HCT116 (cell line): Measurements from ENCODE around the gene ZNRF4. TPM values are rescaled to one million over a fixed set of nuclear protein-coding genes. Genes with fewer than 3 reads are reported as not detected.

Experiments
- ATAC-seq: fragments of 200-7000 bp; cut with Tn5 transposase; 2 replicates; pipeline ENCODE4 v1.9.1; 2020; ENCODE audit warnings: mild to moderate bottlenecking, moderate library complexity
- BruUV-seq: library from RNA; stranded (reverse); fragments of 400-500 nt; replicated peaks from 2 replicates; lab custom pipeline; 2021; lab: Mats Ljungman, UMichigan
- CTCF ChIA-PET: fragments of 300-600 bp; sonication (Branson Sonifier 250); formaldehyde crosslinking; loops from one replicate; lab custom pipeline; 2021; ENCODE audit warnings: antibody characterized with exemption; lab: Charles Lee
- POLR2A ChIA-PET: fragments of 300-600, 350-600 bp; sonication (Branson Sonifier 250); formaldehyde crosslinking; loops from one replicate; lab custom pipeline; 2021; ENCODE audit warnings: antibody characterized with exemption; lab: Charles Lee
- RAD21 ChIA-PET, 2 experiments: fragments of 300-600 bp; sonication (Branson Sonifier 250); formaldehyde crosslinking; loops; one replicate each; lab custom pipeline; 2023; ENCODE audit warnings: low total read pairs in 2 of 2; ENCODE audit not compliant: uncharacterized antibody in 2 of 2, unreplicated experiment in 2 of 2, low non-redundant PET in 1 of 2; lab: Charles Lee
- DNase-seq: peaks from one replicate; pipeline ENCODE4 v3.0.0-alpha.2; 2010; ENCODE audit warnings: low read depth, low spot score
- H2AFZ ChIP-seq: fragments of 200-600 bp; shearing (Covaris generic), sonication (generic); 2 replicates; pipeline ENCODE4 v1.6.1; 2017; ENCODE audit warnings: low read depth, mixed run types, mixed read lengths, antibody characterized with exemption, low read length; ENCODE audit not compliant: poor library complexity, severe bottlenecking
- H3K27ac ChIP-seq: 2 replicates; pipeline ENCODE4 v1.5.1; 2012; ENCODE audit warnings: low read depth, low read length
- H3K27me3 ChIP-seq: fragments of 200-600 bp; sonication (generic); 2 replicates; pipeline ENCODE4 v1.6.1; 2016; ENCODE audit warnings: mixed run types, low read length, mixed read lengths; ENCODE audit not compliant: insufficient read depth
- H3K36me3 ChIP-seq, 2 experiments: fragments of 200-500 bp in 1 of 2; fragments of 200-600 bp in 1 of 2; sonication (Bioruptor generic) in 1 of 2; sonication (generic) in 1 of 2; 2 replicates each; pipeline versions ENCODE4 v1.5.1 to v1.6.1; 2014 to 2016; ENCODE audit warnings: low read length in 2 of 2, inconsistent platforms in 1 of 2, mixed read lengths in 1 of 2, mixed run types in 1 of 2; ENCODE audit not compliant: insufficient read depth in 2 of 2, control insufficient read depth in 1 of 2
- H3K4me1 ChIP-seq, 2 experiments: fragments of 200-600 bp in 1 of 2; sonication (generic) in 1 of 2; 2 replicates each; pipeline versions ENCODE4 v1.5.1 to v1.6.1; 2012 to 2017; ENCODE audit warnings: low read length in 2 of 2, inconsistent platforms in 1 of 2, mild to moderate bottlenecking in 1 of 2, mixed read lengths in 1 of 2, mixed run types in 1 of 2, moderate library complexity in 1 of 2; ENCODE audit not compliant: insufficient read depth in 2 of 2, control insufficient read depth in 1 of 2
- H3K4me2 ChIP-seq: fragments of 200-600 bp; sonication (generic); 2 replicates; pipeline ENCODE4 v1.6.1; 2017; ENCODE audit warnings: mixed run types, low read length, mixed read lengths
- H3K4me3 ChIP-seq, 2 experiments: fragments of 200-600 bp in 1 of 2; sonication (generic) in 1 of 2; replicated peaks in 1 of 2; 2 replicates each; pipeline ENCODE4 v1.5.1; 2011 to 2016; ENCODE audit warnings: low read length in 2 of 2, control low read depth in 1 of 2, low read depth in 1 of 2, mild to moderate bottlenecking in 1 of 2, mixed read lengths in 1 of 2, mixed run types in 1 of 2
- H3K79me2 ChIP-seq: fragments of 200-600 bp; sonication (generic); 2 replicates; pipeline ENCODE4 v1.6.1; 2017; ENCODE audit warnings: mild to moderate bottlenecking, mixed run types, low read length, moderate library complexity, mixed read lengths; ENCODE audit not compliant: insufficient read depth
- H3K9ac ChIP-seq: fragments of 200-600 bp; sonication (generic); 2 replicates; pipeline ENCODE4 v1.6.1; 2016; ENCODE audit warnings: low read length, mixed read lengths
- H3K9me2 ChIP-seq: fragments of 200-600 bp; sonication (generic), shearing (Covaris generic); 2 replicates; pipeline ENCODE4 v1.6.1; 2017; ENCODE audit warnings: mixed run types, mild to moderate bottlenecking, moderate library complexity; ENCODE audit not compliant: insufficient read depth
- H3K9me3 ChIP-seq, 2 experiments: fragments of 200-500 bp in 1 of 2; fragments of 200-600 bp in 1 of 2; sonication (Bioruptor generic) in 1 of 2; sonication (generic) in 1 of 2; 2 replicates each; pipeline ENCODE4 v1.6.1; 2014 to 2017; ENCODE audit warnings: low read length in 2 of 2, mixed read lengths in 2 of 2, inconsistent platforms in 1 of 2, low read depth in 1 of 2, mild to moderate bottlenecking in 1 of 2, mixed run types in 1 of 2, moderate library complexity in 1 of 2; ENCODE audit not compliant: control insufficient read depth in 1 of 2, insufficient read depth in 1 of 2
- H4K20me1 ChIP-seq: fragments of 200-600 bp; sonication (generic), shearing (Covaris generic); 2 replicates; pipeline ENCODE4 v1.6.1; 2017; ENCODE audit warnings: mixed run types, mild to moderate bottlenecking, moderate library complexity; ENCODE audit not compliant: insufficient read depth
- CEBPB ChIP-seq: IDR thresholded peaks from 2 replicates; pipeline ENCODE4 v1.6.1; 2012; ENCODE audit warnings: low read depth
- ELF1 ChIP-seq: IDR thresholded peaks from 2 replicates; pipeline ENCODE4 v1.6.1; 2012; ENCODE audit warnings: low read depth, borderline replicate concordance
- EZH2phosphoT487 ChIP-seq: fragments of 200-600 bp; IDR thresholded peaks from 2 replicates; pipeline ENCODE4 v1.6.1; 2018; ENCODE audit warnings: antibody characterized with exemption, borderline replicate concordance
- FOSL1 ChIP-seq: IDR thresholded peaks from 2 replicates; pipeline ENCODE4 v1.6.1; 2012; ENCODE audit warnings: low read depth
- JUND ChIP-seq: IDR thresholded peaks from 2 replicates; pipeline ENCODE4 v1.6.1; 2012
- MAX ChIP-seq: IDR thresholded peaks from 2 replicates; pipeline ENCODE4 v1.6.1; 2012
- POLR2A ChIP-seq: IDR thresholded peaks from 2 replicates; pipeline ENCODE4 v1.7.0; 2011; ENCODE audit warnings: borderline replicate concordance; ENCODE audit not compliant: insufficient read depth, insufficient read length; ENCODE audit errors: extremely low read depth
- TCF7L2 ChIP-seq: IDR thresholded peaks from 2 replicates; pipeline ENCODE4 v1.7.0; 2011; ENCODE audit warnings: borderline replicate concordance, inconsistent platforms; ENCODE audit not compliant: insufficient read depth, insufficient read length; ENCODE audit errors: extremely low read depth
- YY1 ChIP-seq: IDR thresholded peaks from 2 replicates; pipeline ENCODE4 v1.6.1; 2011; ENCODE audit warnings: low read length, low read depth, moderate library complexity, mild to moderate bottlenecking; ENCODE audit not compliant: insufficient replicate concordance; ENCODE audit errors: extremely low read depth
- ZFX ChIP-seq: fragments of 450-650 bp; IDR thresholded peaks from 2 replicates; pipeline ENCODE4 v1.6.1; 2017
- intact Hi-C: fragments of 100-400 bp; cut with micrococcal nuclease; formaldehyde crosslinking; loops from 2 replicates; pipeline ENCODE4 v1.10.0; 2022
- total RNA-seq: library from RNA; stranded (reverse); gene quantifications from one replicate; pipeline ENCODE4 v1.2.1, GENCODE V29; 2021; ENCODE audit not compliant: unreplicated experiment
- TF ChIP-seq, protein P1 (sequence below): IDR thresholded peaks from 2 replicates; pipeline ENCODE4 v1.6.1; 2012
- TF ChIP-seq, protein P2 (sequence below), 3 experiments: fragments of 200-600 bp in 1 of 3; sonication (generic) in 1 of 3; IDR thresholded peaks in 2 of 3; conservative IDR thresholded peaks in 1 of 3; 2 replicates each; pipeline ENCODE4 v1.5.1; 2012 to 2017; ENCODE audit warnings: low read depth in 2 of 3, low read length in 2 of 3, antibody characterized with exemption in 1 of 3, borderline replicate concordance in 1 of 3, control low read depth in 1 of 3, mild to moderate bottlenecking in 1 of 3, mixed read lengths in 1 of 3, mixed run types in 1 of 3, moderate library complexity in 1 of 3; ENCODE audit not compliant: insufficient read depth in 1 of 3
- TF ChIP-seq, protein P3 (sequence below): IDR thresholded peaks from 2 replicates; pipeline ENCODE4 v1.6.1; 2011; ENCODE audit warnings: mild to moderate bottlenecking, low read length, moderate library complexity; ENCODE audit not compliant: insufficient replicate concordance; ENCODE audit errors: extremely low read depth
- TF ChIP-seq, protein P4 (sequence below): IDR thresholded peaks from 2 replicates; pipeline ENCODE4 v1.6.1; 2012; ENCODE audit warnings: low read depth

The ZNRF4 gene
- total RNA-seq, 1 experiment from 2014 or later, result not detected

DNA sequence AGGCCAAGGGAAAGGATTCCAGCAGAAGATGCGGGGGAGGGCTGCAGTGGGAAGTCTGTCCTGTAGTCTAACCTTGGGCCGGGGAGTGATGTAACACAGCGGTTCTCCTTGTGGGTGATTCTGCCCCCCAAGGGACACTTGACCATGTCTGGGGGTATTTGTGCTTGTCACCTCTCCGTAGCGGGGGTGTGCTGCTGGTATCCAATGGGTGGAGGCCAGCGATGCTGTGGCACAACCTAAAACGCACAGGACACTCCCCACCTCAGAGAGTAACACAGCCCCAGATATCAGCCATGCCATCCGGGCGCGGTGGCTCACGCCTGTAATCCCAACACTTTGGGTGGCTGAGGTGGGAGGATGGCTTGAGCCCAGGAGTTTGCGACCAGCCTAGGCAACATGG, 36.3 kb downstream of the ZNRF4 start:
- ChIA-PET POLR2A (no interaction called here), CTCF (no interaction called here), RAD21 (no interaction called here)
- TF ChIP-seq, protein P1, sequence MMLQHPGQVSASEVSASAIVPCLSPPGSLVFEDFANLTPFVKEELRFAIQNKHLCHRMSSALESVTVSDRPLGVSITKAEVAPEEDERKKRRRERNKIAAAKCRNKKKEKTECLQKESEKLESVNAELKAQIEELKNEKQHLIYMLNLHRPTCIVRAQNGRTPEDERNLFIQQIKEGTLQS, result no peak
- TF ChIP-seq CEBPB, result no peak
- TF ChIP-seq, protein P2, sequence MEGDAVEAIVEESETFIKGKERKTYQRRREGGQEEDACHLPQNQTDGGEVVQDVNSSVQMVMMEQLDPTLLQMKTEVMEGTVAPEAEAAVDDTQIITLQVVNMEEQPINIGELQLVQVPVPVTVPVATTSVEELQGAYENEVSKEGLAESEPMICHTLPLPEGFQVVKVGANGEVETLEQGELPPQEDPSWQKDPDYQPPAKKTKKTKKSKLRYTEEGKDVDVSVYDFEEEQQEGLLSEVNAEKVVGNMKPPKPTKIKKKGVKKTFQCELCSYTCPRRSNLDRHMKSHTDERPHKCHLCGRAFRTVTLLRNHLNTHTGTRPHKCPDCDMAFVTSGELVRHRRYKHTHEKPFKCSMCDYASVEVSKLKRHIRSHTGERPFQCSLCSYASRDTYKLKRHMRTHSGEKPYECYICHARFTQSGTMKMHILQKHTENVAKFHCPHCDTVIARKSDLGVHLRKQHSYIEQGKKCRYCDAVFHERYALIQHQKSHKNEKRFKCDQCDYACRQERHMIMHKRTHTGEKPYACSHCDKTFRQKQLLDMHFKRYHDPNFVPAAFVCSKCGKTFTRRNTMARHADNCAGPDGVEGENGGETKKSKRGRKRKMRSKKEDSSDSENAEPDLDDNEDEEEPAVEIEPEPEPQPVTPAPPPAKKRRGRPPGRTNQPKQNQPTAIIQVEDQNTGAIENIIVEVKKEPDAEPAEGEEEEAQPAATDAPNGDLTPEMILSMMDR (IDR thresholded peaks at IDR 0.05 in 2 of 3, conservative IDR thresholded peaks at IDR 0.05 in 1 of 3; ENCODE audit: borderline replicate concordance in 1 of 3, insufficient read depth in 1 of 3, low read depth in 2 of 3, low read length in 2 of 3), result no peak
- TF ChIP-seq FOSL1, result no peak
- no peak for TF ChIP-seq ELF1
- no peak for TF ChIP-seq ZFX
- no peak for TF ChIP-seq MAX
- TF ChIP-seq, protein P3, sequence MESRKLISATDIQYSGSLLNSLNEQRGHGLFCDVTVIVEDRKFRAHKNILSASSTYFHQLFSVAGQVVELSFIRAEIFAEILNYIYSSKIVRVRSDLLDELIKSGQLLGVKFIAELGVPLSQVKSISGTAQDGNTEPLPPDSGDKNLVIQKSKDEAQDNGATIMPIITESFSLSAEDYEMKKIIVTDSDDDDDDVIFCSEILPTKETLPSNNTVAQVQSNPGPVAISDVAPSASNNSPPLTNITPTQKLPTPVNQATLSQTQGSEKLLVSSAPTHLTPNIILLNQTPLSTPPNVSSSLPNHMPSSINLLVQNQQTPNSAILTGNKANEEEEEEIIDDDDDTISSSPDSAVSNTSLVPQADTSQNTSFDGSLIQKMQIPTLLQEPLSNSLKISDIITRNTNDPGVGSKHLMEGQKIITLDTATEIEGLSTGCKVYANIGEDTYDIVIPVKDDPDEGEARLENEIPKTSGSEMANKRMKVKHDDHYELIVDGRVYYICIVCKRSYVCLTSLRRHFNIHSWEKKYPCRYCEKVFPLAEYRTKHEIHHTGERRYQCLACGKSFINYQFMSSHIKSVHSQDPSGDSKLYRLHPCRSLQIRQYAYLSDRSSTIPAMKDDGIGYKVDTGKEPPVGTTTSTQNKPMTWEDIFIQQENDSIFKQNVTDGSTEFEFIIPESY, result no peak
- no peak for TF ChIP-seq EZH2phosphoT487
- TF ChIP-seq JUND, result no peak
- no peak for TF ChIP-seq POLR2A
- TF ChIP-seq, protein P4, sequence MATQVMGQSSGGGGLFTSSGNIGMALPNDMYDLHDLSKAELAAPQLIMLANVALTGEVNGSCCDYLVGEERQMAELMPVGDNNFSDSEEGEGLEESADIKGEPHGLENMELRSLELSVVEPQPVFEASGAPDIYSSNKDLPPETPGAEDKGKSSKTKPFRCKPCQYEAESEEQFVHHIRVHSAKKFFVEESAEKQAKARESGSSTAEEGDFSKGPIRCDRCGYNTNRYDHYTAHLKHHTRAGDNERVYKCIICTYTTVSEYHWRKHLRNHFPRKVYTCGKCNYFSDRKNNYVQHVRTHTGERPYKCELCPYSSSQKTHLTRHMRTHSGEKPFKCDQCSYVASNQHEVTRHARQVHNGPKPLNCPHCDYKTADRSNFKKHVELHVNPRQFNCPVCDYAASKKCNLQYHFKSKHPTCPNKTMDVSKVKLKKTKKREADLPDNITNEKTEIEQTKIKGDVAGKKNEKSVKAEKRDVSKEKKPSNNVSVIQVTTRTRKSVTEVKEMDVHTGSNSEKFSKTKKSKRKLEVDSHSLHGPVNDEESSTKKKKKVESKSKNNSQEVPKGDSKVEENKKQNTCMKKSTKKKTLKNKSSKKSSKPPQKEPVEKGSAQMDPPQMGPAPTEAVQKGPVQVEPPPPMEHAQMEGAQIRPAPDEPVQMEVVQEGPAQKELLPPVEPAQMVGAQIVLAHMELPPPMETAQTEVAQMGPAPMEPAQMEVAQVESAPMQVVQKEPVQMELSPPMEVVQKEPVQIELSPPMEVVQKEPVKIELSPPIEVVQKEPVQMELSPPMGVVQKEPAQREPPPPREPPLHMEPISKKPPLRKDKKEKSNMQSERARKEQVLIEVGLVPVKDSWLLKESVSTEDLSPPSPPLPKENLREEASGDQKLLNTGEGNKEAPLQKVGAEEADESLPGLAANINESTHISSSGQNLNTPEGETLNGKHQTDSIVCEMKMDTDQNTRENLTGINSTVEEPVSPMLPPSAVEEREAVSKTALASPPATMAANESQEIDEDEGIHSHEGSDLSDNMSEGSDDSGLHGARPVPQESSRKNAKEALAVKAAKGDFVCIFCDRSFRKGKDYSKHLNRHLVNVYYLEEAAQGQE, result no peak
- no peak for TF ChIP-seq YY1
- TF ChIP-seq TCF7L2, result no peak
- Histone ChIP-seq H3K4me2 (no peak overlapping the region), H3K4me3 (no peak overlapping the region), H3K9me2 (no peaks in the 10 kb centered on the region), H3K27me3 (no peaks in the 10 kb centered on the region), H3K9me3 (no peaks in the 10 kb centered on the region), H3K36me3 (no peaks in the 10 kb centered on the region), H2AFZ (no peak overlapping the region), H4K20me1 (no peaks in the 10 kb centered on the region), H3K4me1 (no peaks in the 10 kb centered on the region), H3K9ac (no peak overlapping the region), H3K79me2 (no peaks in the 10 kb centered on the region), H3K27ac (no peak overlapping the region)
- intact Hi-C loops, result no loop called here
- BruUV-seq, result no TSS peak
- ATAC-seq (no peak), DNase-seq (no peak)
